Raji (cell line): ENCODE results near the gene NOD1.

Source experiments
- POLR2A ChIP-seq: IDR thresholded peaks from 2 replicates; pipeline ENCODE4 v1.6.1; 2011; ENCODE audit warnings: low read depth, low read length, control low read depth; ENCODE audit not compliant: insufficient read depth

NOD1 gene

DNA sequence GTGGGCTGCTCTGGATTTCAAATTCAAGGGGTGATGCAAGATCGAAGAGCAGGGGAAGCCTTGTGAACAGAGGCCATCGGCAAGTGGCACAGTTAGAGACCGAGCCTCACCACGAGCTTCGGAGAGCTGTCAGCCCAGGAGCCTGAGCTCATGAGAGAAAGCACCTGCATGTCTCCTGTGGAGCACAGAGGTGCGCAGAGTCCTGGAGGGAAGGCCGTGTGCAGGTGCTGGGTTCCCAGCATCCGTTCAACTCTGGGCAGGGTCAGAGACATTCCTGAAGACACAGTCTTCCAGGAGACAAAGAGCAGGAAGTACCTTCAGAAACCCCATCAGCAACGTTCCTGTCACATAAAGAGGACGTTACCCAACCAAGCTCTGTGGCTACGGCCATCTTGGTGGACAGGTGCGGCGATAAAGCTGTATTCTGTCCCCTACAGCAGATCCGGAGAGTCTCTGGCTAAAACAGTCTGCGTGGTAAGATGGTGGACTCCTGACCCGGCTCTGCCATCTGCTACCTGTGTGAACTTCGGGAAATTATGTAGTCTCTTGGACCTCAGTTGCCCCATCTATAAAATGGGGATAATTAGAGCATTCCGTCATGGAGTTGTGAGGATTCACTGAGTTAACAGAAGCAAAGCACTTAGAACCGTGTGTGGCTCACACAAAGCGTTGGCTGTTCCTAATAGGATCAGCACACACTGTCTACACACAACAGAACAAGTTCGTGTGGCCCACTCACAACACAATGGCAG, 40.6 kb downstream of the NOD1 start:
- no peak for TF ChIP-seq POLR2A

DNA sequence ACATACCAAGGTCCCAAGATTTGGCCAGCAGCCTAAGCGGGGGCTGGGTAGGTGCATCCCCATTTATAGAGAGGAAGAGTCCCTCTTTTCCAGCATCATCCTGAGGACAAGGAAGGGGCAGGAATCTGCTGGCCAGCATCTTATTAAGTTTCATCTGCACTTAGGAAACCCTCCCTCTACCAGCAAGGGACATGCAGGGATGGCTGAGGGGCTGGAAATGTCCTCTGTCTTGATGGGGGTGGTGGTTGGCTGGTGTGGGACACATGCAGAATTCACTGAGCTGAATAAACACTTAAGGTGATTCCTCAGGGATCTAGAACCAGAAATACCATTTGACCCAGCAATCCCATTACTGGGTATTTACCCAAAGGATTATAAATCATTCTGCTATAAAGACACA, 42.1 kb downstream of the NOD1 start:
- no peak for TF ChIP-seq POLR2A

DNA sequence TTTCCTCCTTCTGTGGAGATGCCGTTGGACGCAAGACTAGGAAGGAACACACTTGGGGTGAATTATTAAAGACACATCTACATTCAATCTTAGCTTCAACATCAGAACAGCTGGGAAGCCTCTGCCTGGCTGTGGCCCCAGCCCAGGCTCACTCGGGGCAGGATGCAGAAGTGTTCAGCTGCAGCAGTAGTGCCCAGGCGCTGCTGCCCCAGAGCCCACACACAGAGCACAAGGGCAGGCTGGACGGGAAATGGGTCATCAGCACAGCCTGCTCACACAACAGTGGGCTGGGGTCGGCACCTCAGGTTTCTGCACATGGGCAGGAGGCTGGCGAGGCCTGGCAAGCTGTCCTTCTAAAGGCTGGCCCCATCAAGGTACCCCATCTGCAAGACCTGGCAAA, 42.5 kb downstream of the NOD1 start:
- TF ChIP-seq POLR2A = no peak

DNA sequence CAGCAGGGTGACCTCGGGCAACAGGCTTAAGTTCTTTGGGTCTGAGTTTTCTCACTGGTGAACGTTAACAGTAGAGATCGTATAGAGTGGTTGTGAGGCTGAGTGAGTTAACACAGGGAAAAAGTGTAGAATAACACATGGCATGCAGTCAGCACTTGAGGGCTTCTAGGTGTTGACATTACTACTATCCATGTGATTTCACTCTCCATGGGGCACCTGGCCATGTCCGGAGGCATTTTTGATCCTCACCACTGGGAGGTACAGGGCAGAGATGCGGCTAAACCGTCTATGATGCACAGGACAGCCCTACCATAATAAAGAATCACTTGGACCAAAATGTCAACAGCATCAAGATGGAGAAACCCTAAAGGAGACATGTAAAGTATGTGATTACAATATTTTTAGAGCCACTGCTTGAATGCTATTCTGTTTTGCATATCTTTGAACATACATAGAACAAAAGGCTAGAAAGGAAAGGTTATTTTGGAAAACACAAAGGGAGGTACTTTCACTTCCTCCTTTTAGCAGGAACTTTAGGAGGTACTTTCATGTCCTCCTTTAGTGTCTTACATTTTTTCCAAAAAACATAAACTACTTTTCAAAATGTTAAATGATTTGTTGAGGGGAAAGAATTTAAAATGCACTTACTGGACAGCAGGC, 44.3 kb downstream of the NOD1 start:
- TF ChIP-seq POLR2A = no peak

DNA sequence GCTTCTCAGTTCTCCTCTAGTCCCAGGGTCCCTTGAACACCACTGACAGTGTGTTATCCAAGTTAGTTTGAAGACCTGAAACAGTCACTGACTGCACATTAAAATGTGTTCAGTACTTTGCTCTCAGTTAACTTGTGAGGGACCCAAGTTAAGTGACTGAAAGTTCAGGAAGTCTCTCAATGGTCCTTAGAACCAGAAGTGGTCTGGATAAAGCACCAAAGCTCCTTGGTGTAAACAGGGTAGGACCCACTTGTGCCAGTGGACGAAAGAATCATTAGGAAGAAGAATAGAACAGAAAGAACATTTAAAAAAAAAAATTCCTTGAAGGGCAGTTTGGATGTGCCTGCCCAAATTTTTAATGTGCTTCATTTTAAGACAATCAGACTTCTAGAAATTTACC, 45.1 kb downstream of the NOD1 start:
- TF ChIP-seq POLR2A = no peak

DNA sequence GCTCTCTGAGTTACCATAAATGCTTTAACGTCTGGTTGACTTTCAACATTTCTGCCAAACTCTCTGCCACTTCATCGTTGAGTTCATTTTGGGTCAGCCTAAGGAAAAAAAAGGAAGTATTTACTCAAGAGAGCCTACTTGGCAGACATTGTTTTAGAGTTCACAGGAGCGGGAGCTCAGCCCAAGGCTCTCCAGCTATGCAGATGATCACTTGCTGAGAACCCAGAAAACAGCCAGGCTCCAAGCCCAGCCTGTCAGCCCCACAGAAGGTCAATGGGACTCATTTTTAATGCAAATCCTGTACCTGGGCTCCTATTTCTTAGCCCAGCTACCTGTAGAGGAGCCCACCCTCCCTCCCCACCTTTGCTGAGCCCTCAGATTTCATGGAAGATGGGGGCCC, 45.5 kb downstream of the NOD1 start:
- no peak for TF ChIP-seq POLR2A

DNA sequence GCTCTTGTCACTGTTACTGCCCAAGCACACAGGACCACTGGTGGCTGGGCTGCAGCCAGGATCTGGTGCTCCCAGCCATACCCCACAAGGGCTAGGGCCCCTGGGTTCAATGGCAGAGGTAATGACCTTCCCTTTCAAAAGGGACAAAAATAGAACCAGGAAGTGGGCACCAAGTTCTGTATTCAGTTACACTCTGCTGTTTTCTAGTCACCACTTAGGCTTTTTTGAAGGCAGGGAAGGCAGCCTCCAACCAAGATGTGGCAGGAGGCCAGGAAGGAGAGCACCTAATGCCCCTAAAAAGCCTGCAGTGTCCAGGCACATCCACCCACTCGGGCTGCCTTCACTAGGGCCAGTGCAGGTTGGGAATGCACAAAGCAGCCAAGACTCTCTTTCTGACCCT, 47.8 kb downstream of the NOD1 start:
- TF ChIP-seq POLR2A = no peak

DNA sequence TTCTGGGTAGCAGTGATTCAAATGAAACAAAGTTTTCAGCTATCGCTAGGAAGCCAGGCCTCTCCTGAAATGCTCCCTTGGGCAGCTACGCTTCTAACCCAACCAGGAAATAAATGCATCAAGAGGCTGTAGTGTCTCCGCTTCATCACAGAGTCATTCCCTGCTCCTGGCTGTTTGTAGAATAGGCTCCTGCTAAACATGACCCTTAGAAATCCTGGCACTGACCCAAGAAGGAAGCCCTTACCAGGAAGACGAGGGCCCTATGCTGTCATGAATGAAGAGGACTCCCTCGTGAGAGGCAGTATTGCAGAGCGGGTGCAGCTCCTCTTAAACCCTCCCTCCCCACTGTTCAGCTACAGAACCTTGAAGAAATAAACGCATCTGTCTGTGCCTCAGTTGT, 48.3 kb downstream of the NOD1 start:
- no peak for TF ChIP-seq POLR2A

DNA sequence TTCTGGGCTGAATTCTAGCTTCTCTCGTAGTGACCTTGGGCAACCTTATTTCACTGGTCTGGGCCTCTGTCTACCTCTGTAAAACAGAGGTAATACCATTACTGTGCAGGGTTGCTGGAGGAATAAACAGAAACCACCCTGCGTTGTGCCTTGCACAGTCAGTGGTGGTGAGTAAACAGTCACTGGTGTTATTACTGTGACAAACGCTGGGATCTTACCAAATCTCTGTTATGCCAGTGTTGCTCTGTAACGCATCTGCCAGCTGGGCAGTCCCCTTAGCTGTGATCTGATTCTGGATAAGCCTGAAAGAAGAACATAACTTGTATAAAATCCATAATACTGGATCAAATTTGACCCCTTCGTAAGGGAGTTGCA, 49.4 kb downstream of the NOD1 start:
- no peak for TF ChIP-seq POLR2A

DNA sequence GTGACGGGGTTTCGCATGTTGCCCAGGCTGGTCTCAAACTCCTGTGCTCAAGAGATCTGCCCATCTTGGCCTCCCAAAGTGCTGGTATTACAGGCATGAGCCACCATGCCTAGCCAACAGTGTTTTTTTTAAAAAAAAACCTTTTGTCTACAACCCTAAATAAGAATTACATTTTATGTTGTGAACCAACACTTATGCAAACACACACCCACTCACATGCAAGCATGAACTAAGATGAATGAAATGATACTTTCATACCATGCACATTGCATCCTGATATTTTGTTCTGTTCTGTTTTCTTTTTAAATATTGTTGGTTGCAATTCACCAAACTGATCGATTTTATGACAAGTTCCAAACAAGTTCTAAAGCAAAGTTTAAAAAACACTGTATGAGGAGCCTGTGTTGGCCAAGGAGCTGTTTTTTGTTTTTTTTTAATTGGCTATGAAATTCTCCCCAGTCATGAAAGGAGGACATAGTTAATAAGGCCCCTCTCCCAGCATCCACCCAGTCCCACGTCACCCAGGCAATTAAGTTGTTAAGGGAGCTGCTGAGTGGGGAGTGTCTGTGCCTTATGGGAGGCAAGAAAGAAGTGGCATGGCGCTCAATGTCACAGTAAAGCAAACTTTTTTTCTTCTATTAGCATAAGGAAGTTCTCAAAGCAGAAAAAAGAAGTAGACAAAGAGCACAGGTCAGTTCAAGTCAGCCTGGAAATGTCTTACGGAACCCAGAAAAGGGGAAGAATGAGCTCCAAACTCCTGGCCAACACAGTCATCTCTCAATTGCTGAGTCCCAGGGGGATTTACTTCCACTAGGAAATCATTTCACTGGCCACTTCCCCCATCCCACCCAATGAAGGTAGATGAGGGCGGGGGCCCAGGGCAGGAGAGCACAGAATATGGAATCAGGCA, 50.1 kb downstream of the NOD1 start:
- TF ChIP-seq POLR2A = no peak

DNA sequence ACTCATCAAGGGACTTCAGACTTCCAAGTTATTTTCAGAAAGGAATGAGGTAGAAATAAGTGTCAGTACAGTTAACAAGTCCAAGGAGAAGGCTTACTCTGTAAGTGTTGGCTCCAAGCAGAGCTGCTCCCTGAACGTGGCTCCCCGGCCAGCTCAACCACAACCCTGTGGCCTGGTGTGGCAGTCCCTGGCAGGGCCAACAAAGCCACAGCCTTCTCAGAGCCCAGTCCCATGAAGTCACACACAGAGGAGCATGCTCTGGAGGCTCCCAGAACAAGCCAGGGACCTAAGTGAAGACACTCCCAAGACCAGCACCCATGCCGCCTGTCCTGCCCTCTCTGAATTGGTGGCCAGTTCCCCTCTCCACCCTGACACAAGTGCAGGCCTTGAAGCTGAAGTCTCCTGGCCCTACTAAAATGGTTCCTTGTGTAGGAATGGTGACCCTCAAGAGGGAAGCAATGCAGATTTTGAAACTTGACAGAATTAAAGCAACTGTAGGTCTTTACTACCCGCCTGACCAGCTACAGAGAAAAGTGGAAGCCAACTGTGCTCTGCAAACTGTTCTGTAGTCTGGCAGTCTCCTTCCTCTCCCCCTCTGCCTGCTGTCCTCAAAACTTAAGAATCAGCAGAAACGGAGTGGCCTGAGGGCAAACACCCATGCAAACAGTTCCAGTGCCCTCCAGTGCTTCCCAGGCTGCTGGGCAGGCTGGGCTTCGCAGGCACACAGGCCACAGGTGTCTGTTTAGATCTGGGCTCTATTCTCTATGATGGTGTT, 51.1 kb downstream of the NOD1 start:
- TF ChIP-seq POLR2A = no peak

DNA sequence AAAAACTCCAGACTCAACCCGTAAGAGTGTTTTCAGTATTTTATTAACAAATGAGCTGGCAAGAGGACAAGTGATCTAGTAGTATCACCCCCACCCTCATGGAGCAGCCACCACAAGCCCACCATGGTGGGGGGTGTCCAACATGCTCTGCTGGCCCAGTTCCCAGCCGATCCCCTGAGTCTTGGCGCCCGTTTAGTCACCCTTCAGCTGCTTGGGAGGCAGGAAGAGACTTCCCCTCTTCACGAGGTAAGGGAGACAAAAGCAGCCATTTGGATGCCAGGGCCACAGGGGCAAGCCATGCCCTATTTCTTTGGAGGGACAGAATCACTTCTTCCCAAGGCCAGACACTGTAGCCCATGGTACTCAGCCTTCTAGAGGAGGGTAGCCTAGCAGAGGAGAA, 54.1 kb downstream of the NOD1 start:
- TF ChIP-seq POLR2A = no peak

DNA sequence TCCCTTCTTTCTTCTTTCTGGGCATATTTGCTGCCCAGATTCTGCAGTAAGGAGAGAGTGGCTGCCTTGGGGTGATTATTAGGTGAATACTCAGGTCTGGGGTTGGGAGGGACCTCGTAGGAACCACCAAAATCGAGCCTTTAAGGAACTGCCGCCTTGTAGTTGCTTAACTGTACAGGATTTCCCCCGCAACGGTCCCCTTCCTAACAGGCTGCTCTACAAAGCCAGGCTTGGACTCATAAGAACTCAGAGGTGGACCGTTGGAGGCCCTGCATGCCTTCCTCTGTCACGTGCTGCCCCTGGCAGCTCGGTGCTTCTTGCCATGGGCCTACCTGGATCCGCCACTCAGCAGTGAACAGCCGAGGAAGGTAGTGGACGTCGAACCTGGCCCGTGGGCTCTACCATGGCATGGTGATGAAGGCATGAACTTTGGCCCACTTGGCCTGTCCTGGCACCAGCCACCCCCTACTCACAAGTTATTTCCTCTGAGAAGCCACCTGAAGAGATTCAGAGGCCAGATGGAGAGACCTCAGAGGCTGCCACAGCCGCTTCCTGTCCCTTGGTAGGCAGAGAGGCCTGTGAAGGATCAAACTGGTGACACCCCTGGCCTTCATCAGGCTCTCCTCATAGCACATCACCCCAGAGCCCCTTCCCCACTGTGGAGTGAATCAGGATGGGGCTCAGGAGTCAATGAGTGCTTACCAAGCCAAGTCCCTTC, 54.6 kb downstream of the NOD1 start:
- TF ChIP-seq POLR2A = no peak

DNA sequence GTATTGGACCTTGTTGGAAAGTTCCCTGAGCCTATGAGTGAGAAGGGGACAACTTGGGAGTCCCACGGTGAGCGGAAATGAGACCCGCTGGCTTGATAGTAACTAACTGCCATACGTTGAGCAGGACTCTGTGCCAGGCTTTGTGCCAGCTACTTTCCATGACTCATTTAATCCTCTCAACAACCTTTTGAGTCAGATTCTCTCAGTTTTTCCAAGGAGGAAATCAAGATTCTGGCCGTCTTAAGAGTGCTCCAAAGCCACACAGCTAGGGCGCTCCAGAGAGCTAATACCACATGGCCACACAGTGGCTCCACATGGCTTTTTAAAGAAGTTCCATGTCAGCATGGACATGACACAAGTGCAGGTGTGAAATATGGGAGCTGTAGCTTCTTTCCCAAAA, 55.7 kb downstream of the NOD1 start:
- TF ChIP-seq POLR2A = no peak
